Panc1 (cell line): ENCODE measurements around the gene GDF7. TPM values are rescaled to one million over a fixed set of nuclear protein-coding genes. Genes with fewer than 3 reads are reported as not detected.

Source experiments
- ATAC-seq: fragments of 200-7000 bp; cut with Tn5 transposase; 2 replicates; pipeline ENCODE4 v1.9.1; 2020; ENCODE audit warnings: mild to moderate bottlenecking, moderate library complexity
- BruUV-seq: library from RNA; stranded (reverse); fragments of 400-500 nt; replicated peaks from 2 replicates; lab custom pipeline; 2021; lab: Mats Ljungman, UMichigan
- CTCF ChIA-PET: fragments of 300-600 bp; sonication (Branson Sonifier 250); formaldehyde crosslinking; loops from one replicate; lab custom pipeline; 2022; ENCODE audit warnings: antibody characterized with exemption; lab: Charles Lee
- POLR2A ChIA-PET: fragments of 300-600 bp; sonication (Branson Sonifier 250); formaldehyde crosslinking; loops from one replicate; lab custom pipeline; 2022; ENCODE audit warnings: antibody characterized with exemption; lab: Charles Lee
- DNase-seq: peaks from one replicate; pipeline ENCODE4 v3.0.0-alpha.2; 2010; ENCODE audit warnings: low read depth, low spot score
- H3K27ac ChIP-seq: 2 replicates; pipeline ENCODE4 v1.5.1; 2011; ENCODE audit warnings: mild to moderate bottlenecking, low read length, inconsistent platforms
- H3K27me3 ChIP-seq: fragments of 200-500 bp; sonication (Bioruptor generic); 2 replicates; pipeline ENCODE4 v1.6.0; 2014; ENCODE audit warnings: low read length, inconsistent platforms; ENCODE audit not compliant: control insufficient read depth, insufficient read depth
- H3K36me3 ChIP-seq: fragments of 200-500 bp; sonication (Bioruptor generic); 2 replicates; pipeline ENCODE4 v1.5.1; 2014; ENCODE audit warnings: inconsistent platforms, mild to moderate bottlenecking, low read length, moderate library complexity; ENCODE audit not compliant: control insufficient read depth, insufficient read depth
- H3K4me1 ChIP-seq: 2 replicates; pipeline ENCODE4 v1.5.1; 2011; ENCODE audit warnings: inconsistent platforms, mild to moderate bottlenecking, low read length, moderate library complexity; ENCODE audit not compliant: control insufficient read depth, insufficient read depth
- H3K4me3 ChIP-seq, 2 experiments: 2 replicates each; pipeline ENCODE4 v1.5.1; 2011 to 2012; ENCODE audit warnings: low read depth in 2 of 2, low read length in 2 of 2, mild to moderate bottlenecking in 2 of 2, inconsistent platforms in 1 of 2, moderate library complexity in 1 of 2
- H3K9me3 ChIP-seq: fragments of 200-500 bp; sonication (Bioruptor generic); 2 replicates; pipeline ENCODE4 v1.5.1; 2014; ENCODE audit warnings: low read depth, mild to moderate bottlenecking, inconsistent platforms, low read length, moderate library complexity; ENCODE audit not compliant: control insufficient read depth, insufficient read depth
- CTCF ChIP-seq: fragments of 450-650 bp; IDR thresholded peaks from 2 replicates; pipeline ENCODE4 v1.5.1; 2017; ENCODE audit warnings: mild to moderate bottlenecking
- POLR2AphosphoS5 ChIP-seq: IDR thresholded peaks from 2 replicates; pipeline ENCODE4 v1.6.1; 2012; ENCODE audit warnings: mild to moderate bottlenecking, low read depth, low read length, moderate library complexity
- REST ChIP-seq, 2 experiments: IDR thresholded peaks; 2 replicates each; pipeline ENCODE4 v1.6.1; 2011 to 2012; ENCODE audit warnings: low read depth in 2 of 2, control low read depth in 1 of 2, low read length in 1 of 2, mild to moderate bottlenecking in 1 of 2, moderate library complexity in 1 of 2; ENCODE audit not compliant: insufficient read depth in 1 of 2
- SIN3A ChIP-seq: IDR thresholded peaks from 2 replicates; pipeline ENCODE4 v1.6.1; 2012; ENCODE audit warnings: low read depth, mild to moderate bottlenecking, low read length, moderate library complexity, borderline replicate concordance; ENCODE audit not compliant: insufficient read depth
- TCF7L2 ChIP-seq: IDR thresholded peaks from 2 replicates; pipeline ENCODE4 v1.6.1; 2011; ENCODE audit warnings: mild to moderate bottlenecking, low read depth, low read length, inconsistent platforms
- in situ Hi-C: cut with HindIII; loops from 2 replicates; pipeline ENCODE4 v1.10.0; 2016; ENCODE audit warnings: low sequenced_read_pairs, low pct_unique_long_range_greater_than_20kb
- intact Hi-C: fragments of 100-400 bp; cut with micrococcal nuclease; formaldehyde crosslinking; loops from one replicate; pipeline ENCODE4 v1.10.0; 2022; ENCODE audit not compliant: unreplicated experiment
- total RNA-seq: library from RNA; stranded (reverse); gene quantifications from one replicate; pipeline ENCODE4 v1.2.1, GENCODE V29; 2021; ENCODE audit not compliant: unreplicated experiment

The GDF7 gene
- total RNA-seq, 1 experiment from 2014 or later: not detected

DNA sequence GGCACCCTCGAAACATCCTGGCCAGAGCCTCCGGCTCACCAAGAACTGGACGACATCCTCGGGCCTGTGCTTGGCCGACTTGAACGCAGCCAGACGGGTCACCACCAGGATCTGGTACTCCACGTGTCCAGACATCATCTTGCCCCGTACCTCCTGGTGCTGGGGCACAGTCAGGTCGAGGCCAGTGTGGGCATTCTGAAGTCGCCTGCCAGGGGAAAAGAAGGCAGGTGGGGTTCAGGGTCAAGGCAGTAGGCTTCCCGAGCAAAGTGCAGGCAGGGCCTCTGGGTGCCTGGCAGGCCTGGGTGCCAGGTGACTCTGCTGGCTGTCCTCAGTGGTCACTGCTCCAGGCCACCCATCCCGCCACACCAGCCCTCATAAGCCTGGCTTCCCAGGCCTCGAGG, 21.6 kb upstream of the GDF7 start:
- in situ Hi-C loops: loop anchor here (25.0 kb wide), 1 partner anchor 208 kb away; the partner anchor contains the start of gene RHOB
- BruUV-seq: no TSS peak

GRCh38 chr2:20645761-20646160, 21.2 kb upstream of the GDF7 start:
- ChIA-PET CTCF (no interaction called here), POLR2A (no interaction called here)
- DNase-seq: no peak
- no peaks in the 10 kb centered on the region for H3K36me3 ChIP-seq
- ATAC-seq: no peak
- peaks cover 5% of the 10 kb centered on the region for H3K4me1 ChIP-seq
- intact Hi-C loops: no loop called here
- no peaks in the 10 kb centered on the region for H3K9me3 ChIP-seq
- TF ChIP-seq CTCF: no peak
- no peak for TF ChIP-seq REST (IDR thresholded peaks at IDR 0.05; ENCODE audit: insufficient read depth in 1 of 2, low read depth in 2 of 2, low read length in 1 of 2)
- TF ChIP-seq SIN3A: no peak
- no peak for TF ChIP-seq TCF7L2
- no peak for TF ChIP-seq POLR2AphosphoS5
- no TSS peak for BruUV-seq
- no peak overlapping the region for H3K27ac ChIP-seq
- in situ Hi-C loops: loop anchor here (25.0 kb wide), 1 partner anchor 208 kb away; the partner anchor contains the start of gene RHOB
- no peaks in the 10 kb centered on the region for H3K27me3 ChIP-seq
- no peak overlapping the region for H3K4me3 ChIP-seq

More for the DNA sequence above, 21.6 kb upstream of the GDF7 start:
- no peak overlapping the region for H3K4me3 ChIP-seq
- CTCF ChIA-PET: no interaction called here
- no peaks in the 10 kb centered on the region for H3K36me3 ChIP-seq
- ATAC-seq (no peak), DNase-seq (no peak)
- peaks cover 5% of the 10 kb centered on the region for H3K4me1 ChIP-seq
- intact Hi-C loops: no loop called here
- POLR2A ChIA-PET: no interaction called here
- H3K27me3 ChIP-seq: no peaks in the 10 kb centered on the region
- H3K9me3 ChIP-seq: no peaks in the 10 kb centered on the region
- no peak overlapping the region for H3K27ac ChIP-seq
- no peak for TF ChIP-seq SIN3A
- no peak for TF ChIP-seq TCF7L2
- no peak for TF ChIP-seq POLR2AphosphoS5
- no peak for TF ChIP-seq CTCF
- no peak for TF ChIP-seq REST (IDR thresholded peaks at IDR 0.05; ENCODE audit: insufficient read depth in 1 of 2, low read depth in 2 of 2, low read length in 1 of 2)
